Measurements from ENCODE around the gene GRIN1.

GRCh38 chr9:137103206-137103999 lies 35.6 kb upstream of the GRIN1 start:
- TF ChIP-seq CTCF (conservative IDR thresholded peaks at IDR 0.05; ENCODE audit: low read length) = no peak
- no peak for TF ChIP-seq EZH2phosphoT487 (IDR thresholded peaks at IDR 0.05; ENCODE audit: borderline replicate concordance)
